Thoracic aorta (tissue), 2 donors: ENCODE measurements around the gene GALNT2. TPM values are rescaled to one million over a fixed set of nuclear protein-coding genes. Genes with fewer than 3 reads are reported as not detected.

Experiments used
- ATAC-seq: fragments of 150-250 bp; one replicate; pipeline ENCODE4 v1.8.0; 2017; ENCODE audit warnings: low read depth; ENCODE audit not compliant: insufficient number of reproducible peaks, low FRiP score
- DNase-seq: peaks from one replicate; pipeline ENCODE4 v3.0.0-alpha.2; 2020; ENCODE audit warnings: low spot score
- H3K27ac ChIP-seq, 2 donors: fragments of 200-600 bp; sonication (generic); 1 replicate in 1 of 2; 2 replicates in 1 of 2; pipeline ENCODE4 v1.5.1; 2016; ENCODE audit warnings: mild to moderate bottlenecking in 2 of 2, moderate library complexity in 2 of 2
- H3K27me3 ChIP-seq: fragments of 200-600 bp; sonication (generic); replicated peaks from 2 replicates; pipeline ENCODE4 v1.6.0; 2016; ENCODE audit warnings: mild to moderate bottlenecking; ENCODE audit not compliant: insufficient read depth
- H3K36me3 ChIP-seq: fragments of 200-600 bp; sonication (generic); one replicate; pipeline ENCODE4 v1.5.1; 2016
- H3K4me1 ChIP-seq, 2 donors: fragments of 200-600 bp; sonication (generic); 1 replicate in 1 of 2; 2 replicates in 1 of 2; pipeline versions ENCODE4 v1.5.1 to v1.6.0; 2016; ENCODE audit warnings: low read depth in 2 of 2, mild to moderate bottlenecking in 1 of 2; ENCODE audit not compliant: control insufficient read depth in 1 of 2
- H3K4me3 ChIP-seq: fragments of 200-600 bp; sonication (generic); 2 replicates; pipeline ENCODE4 v1.5.1; 2016; ENCODE audit warnings: mild to moderate bottlenecking
- H3K9me3 ChIP-seq: fragments of 200-600 bp; sonication (generic); 2 replicates; pipeline ENCODE4 v1.5.1; 2016
- CTCF ChIP-seq: fragments of 200-600 bp; sonication (generic); IDR thresholded peaks from one replicate; pipeline ENCODE4 v1.5.1; 2019; ENCODE audit warnings: antibody characterized with exemption
- total RNA-seq, 2 donors: library from RNA; depleted of rRNA; stranded (reverse); fragments of >200 nt; gene quantifications; one replicate each; pipeline versions ENCODE4 v1.1.0 to v1.2.3, GENCODE V29; 2016

GALNT2 gene
- total RNA-seq, 2 donors from 2014 or later: 113 to 148 TPM

- H3K4me3 ChIP-seq: no peak overlapping the region
- ATAC-seq (no peak), DNase-seq (no peak)
- no peak overlapping the region for H3K27ac ChIP-seq
- H3K9me3 ChIP-seq: no peaks in the 10 kb centered on the region
- H3K4me1 ChIP-seq: peaks cover 24 to 54% of the 10 kb centered on the region in 2 donors
- no peak for TF ChIP-seq CTCF
- no peaks in the 10 kb centered on the region for H3K36me3 ChIP-seq
- no peaks in the 10 kb centered on the region for H3K27me3 ChIP-seq
These were observed 55.6 kb downstream of the GALNT2 start for GRCh38 chr1:230122366-230123279.

GRCh38 chr1:230123280-230124185 lies 56.5 kb downstream of the GALNT2 start:
- TF ChIP-seq CTCF: no peak
- no peak for ATAC-seq
- H3K36me3 ChIP-seq: no peaks in the 10 kb centered on the region
- no peaks in the 10 kb centered on the region for H3K9me3 ChIP-seq
- no peak overlapping the region for H3K27ac ChIP-seq
- DNase-seq: no peak
- no peak overlapping the region for H3K4me3 ChIP-seq
- no peaks in the 10 kb centered on the region for H3K27me3 ChIP-seq
- H3K4me1 ChIP-seq: peaks cover 24 to 62% of the 10 kb centered on the region in 2 donors

GRCh38 chr1:230124186-230125128 lies 57.4 kb downstream of the GALNT2 start:
- H3K27me3 ChIP-seq: no peaks in the 10 kb centered on the region
- TF ChIP-seq CTCF: no peak
- H3K4me1 ChIP-seq: peaks cover 32 to 70% of the 10 kb centered on the region in 2 donors
- H3K4me3 ChIP-seq: no peak overlapping the region
- H3K27ac ChIP-seq: no peak overlapping the region
- ATAC-seq (no peak), DNase-seq (no peak)
- H3K9me3 ChIP-seq: no peaks in the 10 kb centered on the region
- no peaks in the 10 kb centered on the region for H3K36me3 ChIP-seq

GRCh38 chr1:230125141-230125540 lies 58.1 kb downstream of the GALNT2 start:
- Histone ChIP-seq H3K27me3 (no peaks in the 10 kb centered on the region), H3K4me1 (peaks cover 33 to 71% of the 10 kb centered on the region in 2 donors), H3K4me3 (no peak overlapping the region), H3K27ac (no peak overlapping the region), H3K9me3 (no peaks in the 10 kb centered on the region), H3K36me3 (no peaks in the 10 kb centered on the region)
- DNase-seq: no peak
- ATAC-seq: no peak
- TF ChIP-seq CTCF: no peak
